OCI-LY7 (cell line): Measurements from ENCODE around the gene PSMB5. TPM values are rescaled to one million over a fixed set of nuclear protein-coding genes. Genes with fewer than 3 reads are reported as not detected.
A peak's percentile ranks its signal among the peaks of the same experiment; 100 is the strongest.

Experiments
- BruUV-seq: library from RNA; stranded (reverse); fragments of 400-500 nt; replicated peaks from 2 replicates; lab custom pipeline; 2021; lab: Mats Ljungman, UMichigan
- CTCF ChIA-PET: fragments of 300-600 bp; sonication (Branson Sonifier 250); formaldehyde crosslinking; loops from one replicate; lab custom pipeline; 2022; ENCODE audit warnings: antibody characterized with exemption; ENCODE audit not compliant: unreplicated experiment; lab: Charles Lee
- POLR2A ChIA-PET: fragments of 300-600 bp; sonication (Branson Sonifier 250); formaldehyde crosslinking; loops from one replicate; lab custom pipeline; 2022; ENCODE audit warnings: antibody characterized with exemption; lab: Charles Lee
- DNase-seq: peaks from one replicate; pipeline ENCODE4 v3.0.0-alpha.2; 2015; ENCODE audit warnings: low spot score
- H2AFZ ChIP-seq: fragments of 200-600 bp; sonication (generic), shearing (Covaris generic); 2 replicates; pipeline ENCODE4 v1.6.1; 2014; ENCODE audit warnings: mild to moderate bottlenecking, antibody characterized with exemption, low read length, moderate library complexity
- H3K27ac ChIP-seq: fragments of 200-600 bp; sonication (generic); 2 replicates; pipeline ENCODE4 v1.5.1; 2014; ENCODE audit warnings: mixed run types, low read depth, mild to moderate bottlenecking, moderate library complexity, low read length, inconsistent platforms; ENCODE audit not compliant: poor library complexity, severe bottlenecking
- H3K36me3 ChIP-seq: fragments of 200-600 bp; sonication (generic); 2 replicates; pipeline ENCODE4 v1.6.1; 2014; ENCODE audit warnings: mild to moderate bottlenecking, antibody characterized with exemption, low read length, moderate library complexity, mixed read lengths; ENCODE audit not compliant: insufficient read depth
- H3K4me1 ChIP-seq: fragments of 200-600 bp; sonication (generic); 2 replicates; pipeline ENCODE4 v1.5.1; 2014; ENCODE audit warnings: mild to moderate bottlenecking, low read length; ENCODE audit not compliant: insufficient read depth, poor library complexity, severe bottlenecking
- H3K4me2 ChIP-seq: fragments of 200-600 bp; sonication (generic); 2 replicates; pipeline ENCODE4 v1.6.1; 2014; ENCODE audit warnings: mild to moderate bottlenecking, low read length
- H3K4me3 ChIP-seq: fragments of 200-600 bp; sonication (generic); 2 replicates; pipeline ENCODE4 v1.5.1; 2014; ENCODE audit warnings: mild to moderate bottlenecking, low read depth, low read length; ENCODE audit not compliant: poor library complexity, severe bottlenecking
- H3K79me2 ChIP-seq: fragments of 200-600 bp; sonication (generic); 2 replicates; pipeline ENCODE4 v1.6.1; 2016; ENCODE audit warnings: low read depth, mild to moderate bottlenecking, low read length, moderate library complexity, mixed read lengths; ENCODE audit not compliant: insufficient read depth
- H3K9me2 ChIP-seq: fragments of 200-600 bp; sonication (generic); 2 replicates; pipeline ENCODE4 v1.6.1; 2016; ENCODE audit warnings: mild to moderate bottlenecking, low read length, mixed read lengths; ENCODE audit not compliant: insufficient read depth
- H3K9me3 ChIP-seq: fragments of 200-600 bp; sonication (generic); 2 replicates; pipeline ENCODE4 v1.6.1; 2014; ENCODE audit warnings: mild to moderate bottlenecking, mixed run types, low read length, mixed read lengths
- H4K20me1 ChIP-seq: fragments of 200-600 bp; sonication (generic); 2 replicates; pipeline ENCODE4 v1.6.1; 2014; ENCODE audit warnings: mild to moderate bottlenecking, antibody characterized with exemption, low read length, moderate library complexity, mixed read lengths; ENCODE audit not compliant: insufficient read depth
- CTCF ChIP-seq: fragments of 200-600 bp; sonication (generic); conservative IDR thresholded peaks from 2 replicates; pipeline ENCODE4 v1.5.1; 2014; ENCODE audit warnings: mild to moderate bottlenecking, antibody characterized with exemption, low read length, moderate library complexity, mixed read lengths
- EZH2phosphoT487 ChIP-seq: fragments of 200-600 bp; sonication (generic); IDR thresholded peaks from 2 replicates; pipeline ENCODE4 v1.6.1; 2018; ENCODE audit warnings: low read depth, borderline replicate concordance, mild to moderate bottlenecking, mixed run types, antibody characterized with exemption, low read length, moderate library complexity, mixed read lengths
- intact Hi-C: fragments of 100-400 bp; cut with micrococcal nuclease; formaldehyde crosslinking; loops from one replicate; pipeline ENCODE4 v1.10.0; 2022; ENCODE audit not compliant: unreplicated experiment
- total RNA-seq, 2 experiments: library from RNA; depleted of rRNA in 1 of 2; stranded (reverse); fragments of >200 nt in 1 of 2; shearing (Covaris generic) in 1 of 2; gene quantifications; 2 replicates each; pipeline ENCODE4 v1.2.3, GENCODE V29; 2014 to 2022

Gene PSMB5
- total RNA-seq, 2 experiments from 2014 or later, result 111 to 122 TPM

GRCh38 chr14:22976620-22977433 is 57.9 kb downstream of the PSMB5 start:
- H2AFZ ChIP-seq, result peak overlapping the region; percentile 35; the same call in 1 of the 2 replicates
- peaks cover 17% of the 10 kb centered on the region for H3K4me1 ChIP-seq
- ChIA-PET CTCF (interaction anchor here (0.6 to 1.8 kb wide), 4 partner anchors 9 to 1074 kb away, joined by 3 to 10 read pairs (median 6); no protein-coding TSS in a partner anchor), POLR2A (interaction anchor here (0.6 to 2.1 kb wide), 5 partner anchors 10 to 523 kb away, joined by 3 to 12 read pairs (median 4); partner anchors contain the start of gene HAUS4)
- H3K27ac ChIP-seq, result no peak overlapping the region
- H3K9me2 ChIP-seq, result no peaks in the 10 kb centered on the region
- BruUV-seq, result no TSS peak
- intact Hi-C loops, result no loop called here
- peak overlapping the region; percentile 51 for H3K4me2 ChIP-seq
- no peaks in the 10 kb centered on the region for H4K20me1 ChIP-seq
- peak; percentile 56 for DNase-seq
- TF ChIP-seq EZH2phosphoT487 (no peak), CTCF (no peak)
- H3K9me3 ChIP-seq, result no peaks in the 10 kb centered on the region
- H3K79me2 ChIP-seq, result no peaks in the 10 kb centered on the region
- no peaks in the 10 kb centered on the region for H3K36me3 ChIP-seq
- H3K4me3 ChIP-seq, result no peak overlapping the region

Other genes with a start within 250 kb of the PSMB5 start
- gene SLC7A7, start 219.5 kb downstream of the PSMB5 start, total RNA-seq (2014; rRNA removed; shearing (Covaris generic)), result 30.6 and 32.7 TPM in 2 replicates
- 50.0 and 59.2 TPM in 2 replicates for gene SLC7A7, start 219.5 kb downstream of the PSMB5 start, total RNA-seq (2022)
- gene MRPL52, start 205.0 kb downstream of the PSMB5 start, total RNA-seq (2014; rRNA removed; shearing (Covaris generic)), result 100 and 126 TPM in 2 replicates
- 164 and 181 TPM in 2 replicates for gene MRPL52, start 205.0 kb downstream of the PSMB5 start, total RNA-seq (2022)
- 2.8 TPM in 2 replicates for gene MMP14, start 198.3 kb downstream of the PSMB5 start, total RNA-seq (2014; rRNA removed; shearing (Covaris generic))
- 9.0 and 11.9 TPM in 2 replicates for gene MMP14, start 198.3 kb downstream of the PSMB5 start, total RNA-seq (2022)
- 19.0 and 25.5 TPM in 2 replicates for gene LRP10, start 163.2 kb downstream of the PSMB5 start, total RNA-seq (2014; rRNA removed; shearing (Covaris generic))
- 53.3 and 55.1 TPM in 2 replicates for gene LRP10, start 163.2 kb downstream of the PSMB5 start, total RNA-seq (2022)
- gene REM2, start 151.7 kb downstream of the PSMB5 start, total RNA-seq (2014; rRNA removed; shearing (Covaris generic)), result 1.1 and 5.7 TPM in 2 replicates
- 1.5 and 2.1 TPM in 2 replicates for gene REM2, start 151.7 kb downstream of the PSMB5 start, total RNA-seq (2022)
- 81.0 and 106 TPM in 2 replicates for gene RBM23, start 115.8 kb downstream of the PSMB5 start, total RNA-seq (2014; rRNA removed; shearing (Covaris generic))
- 90.1 and 91.0 TPM in 2 replicates for gene RBM23, start 115.8 kb downstream of the PSMB5 start, total RNA-seq (2022)
- gene PRMT5, start 105.5 kb downstream of the PSMB5 start, total RNA-seq (2014; rRNA removed; shearing (Covaris generic)), result 82.2 and 93.1 TPM in 2 replicates
- 124 and 135 TPM in 2 replicates for gene PRMT5, start 105.5 kb downstream of the PSMB5 start, total RNA-seq (2022)
- 105 and 126 TPM in 2 replicates for gene HAUS4, start 77.8 kb downstream of the PSMB5 start, total RNA-seq (2014; rRNA removed; shearing (Covaris generic))
- gene HAUS4, start 77.8 kb downstream of the PSMB5 start, total RNA-seq (2022), result 96.7 and 103 TPM in 2 replicates
- 0.13 and 0.22 TPM in 2 replicates for gene AJUBA, start 52.3 kb downstream of the PSMB5 start, total RNA-seq (2014; rRNA removed; shearing (Covaris generic))
- 0.37 and 0.88 TPM in 2 replicates for gene AJUBA, start 52.3 kb downstream of the PSMB5 start, total RNA-seq (2022)
- gene C14orf93, start 24.8 kb downstream of the PSMB5 start, total RNA-seq (2014; rRNA removed; shearing (Covaris generic)), result 13.8 and 17.9 TPM in 2 replicates
- 15.2 and 17.4 TPM in 2 replicates for gene C14orf93, start 24.8 kb downstream of the PSMB5 start, total RNA-seq (2022)
- not detected in 2 replicates for gene PSMB11, start 7.3 kb upstream of the PSMB5 start, total RNA-seq (2014; rRNA removed; shearing (Covaris generic))
- not detected in 2 replicates for gene PSMB11, start 7.3 kb upstream of the PSMB5 start, total RNA-seq (2022)
- 1.1 and 1.5 TPM in 2 replicates for gene CDH24, start 22.6 kb upstream of the PSMB5 start, total RNA-seq (2014; rRNA removed; shearing (Covaris generic))
- 0.46 and 0.51 TPM in 2 replicates for gene CDH24, start 22.6 kb upstream of the PSMB5 start, total RNA-seq (2022)
- gene ACIN1, start 60.2 kb upstream of the PSMB5 start, total RNA-seq (2014; rRNA removed; shearing (Covaris generic)), result 107 and 130 TPM in 2 replicates
- gene ACIN1, start 60.2 kb upstream of the PSMB5 start, total RNA-seq (2022), result 203 and 206 TPM in 2 replicates
- gene C14orf119, start 60.6 kb upstream of the PSMB5 start, total RNA-seq (2014; rRNA removed; shearing (Covaris generic)), result 25.9 and 44.5 TPM in 2 replicates
- 37.0 and 42.4 TPM in 2 replicates for gene C14orf119, start 60.6 kb upstream of the PSMB5 start, total RNA-seq (2022)
- gene CIROP, start 70.1 kb upstream of the PSMB5 start, total RNA-seq (2014; rRNA removed; shearing (Covaris generic)), result not detected in 2 replicates
- gene CIROP, start 70.1 kb upstream of the PSMB5 start, total RNA-seq (2022), result not detected in 2 replicates
- gene CEBPE, start 84.4 kb upstream of the PSMB5 start, total RNA-seq (2014; rRNA removed; shearing (Covaris generic)), result 0.67 and 1.1 TPM in 2 replicates
- gene CEBPE, start 84.4 kb upstream of the PSMB5 start, total RNA-seq (2022), result 2.2 and 2.3 TPM in 2 replicates
- 0.49 and 4.0 TPM in 2 replicates for gene SLC7A8, start 148.8 kb upstream of the PSMB5 start, total RNA-seq (2014; rRNA removed; shearing (Covaris generic))
- 6.2 and 11.4 TPM in 2 replicates for gene SLC7A8, start 148.8 kb upstream of the PSMB5 start, total RNA-seq (2022)
- gene RNF212B, start 203.0 kb upstream of the PSMB5 start, total RNA-seq (2014; rRNA removed; shearing (Covaris generic)), result not detected in 2 replicates
- not detected in 2 replicates for gene RNF212B, start 203.0 kb upstream of the PSMB5 start, total RNA-seq (2022)